ENCODE measurements around the gene ZMYND8. TPM values are rescaled to one million over a fixed set of nuclear protein-coding genes. Genes with fewer than 3 reads are reported as not detected.

Gene ZMYND8
- polyA plus RNA-seq, 3 donors = 1.4 to 13.8 (median 5.8) TPM

DNA sequence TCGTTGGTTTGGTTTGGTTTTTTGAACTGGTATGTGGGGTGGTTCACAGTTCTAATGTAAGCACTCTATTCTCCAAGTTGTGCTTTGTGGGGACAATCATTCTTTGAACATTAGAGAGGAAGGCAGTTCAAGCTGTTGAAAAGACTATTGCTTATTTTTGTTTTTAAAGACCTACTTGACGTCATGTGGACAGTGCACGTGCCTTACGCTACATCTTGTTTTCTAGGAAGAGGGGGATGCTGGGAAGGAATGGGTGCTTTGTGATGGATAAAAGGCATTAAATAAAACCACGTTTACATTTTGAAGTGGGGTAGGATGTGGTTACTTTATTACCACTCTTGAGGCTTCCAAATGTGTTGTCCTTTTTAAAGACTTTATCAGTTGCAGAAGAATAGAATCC lies 168.0 kb downstream of the ZMYND8 start:
- peaks cover 5 to 16% (median 9%) of the 10 kb centered on the region in 3 donors for H3K27me3 Mint-ChIP-seq (ENCODE audit: low read depth in 3 of 3)
- Histone ChIP-seq H3K4me2 (replicated peaks; ENCODE audit: extremely low read depth, low read length, poor library complexity, severe bottlenecking) (no peak overlapping the region), H3K9ac (ENCODE audit: insufficient read depth, low read length, poor library complexity, severe bottlenecking) (no peak overlapping the region), H3K36me3 (replicated peaks in 1 of 2; ENCODE audit: control insufficient read depth in 1 of 2, insufficient read depth in 2 of 2, low read length in 2 of 2) (no peaks in the 10 kb centered on the region), H3K79me2 (ENCODE audit: insufficient read depth, low read length) (no peaks in the 10 kb centered on the region), H3K27me3 (ENCODE audit: control insufficient read depth in 2 of 2, insufficient read depth in 2 of 2, low read length in 2 of 2) (peaks cover 0 to 4% of the 10 kb centered on the region in 2 donors), H4K20me1 (ENCODE audit: insufficient read depth, low read length) (no peaks in the 10 kb centered on the region), H3K4me1 (ENCODE audit: control insufficient read depth in 1 of 2, insufficient read depth in 2 of 2, low read length in 2 of 2) (no peaks in the 10 kb centered on the region), H3K4me3 (replicated peaks in 1 of 3; ENCODE audit: low read depth in 2 of 3, low read length in 3 of 3) (no peak overlapping the region), H3K9me3 (replicated peaks in 1 of 2; ENCODE audit: control insufficient read depth in 1 of 2, insufficient read depth in 1 of 2, low read length in 2 of 2) (no peaks in the 10 kb centered on the region), H2AFZ (ENCODE audit: insufficient read depth, low read depth, low read length, poor library complexity, severe bottlenecking) (no peak overlapping the region), H3K27ac (ENCODE audit: low read depth in 1 of 2, low read length in 2 of 2) (no peak overlapping the region)
- no peaks in the 10 kb centered on the region for H3K4me1 Mint-ChIP-seq
- intact Hi-C loops (cut with micrococcal nuclease) = no loop called here
- WGBS (ENCODE audit: insufficient coverage) = 100% methylated on average over 3 of the region's 5 CpGs
- no peaks in the 10 kb centered on the region for H3K36me3 Mint-ChIP-seq
- no peak overlapping the region for H3K4me3 Mint-ChIP-seq
- H3K27ac Mint-ChIP-seq = no peak overlapping the region
- TF ChIP-seq, protein P1, sequence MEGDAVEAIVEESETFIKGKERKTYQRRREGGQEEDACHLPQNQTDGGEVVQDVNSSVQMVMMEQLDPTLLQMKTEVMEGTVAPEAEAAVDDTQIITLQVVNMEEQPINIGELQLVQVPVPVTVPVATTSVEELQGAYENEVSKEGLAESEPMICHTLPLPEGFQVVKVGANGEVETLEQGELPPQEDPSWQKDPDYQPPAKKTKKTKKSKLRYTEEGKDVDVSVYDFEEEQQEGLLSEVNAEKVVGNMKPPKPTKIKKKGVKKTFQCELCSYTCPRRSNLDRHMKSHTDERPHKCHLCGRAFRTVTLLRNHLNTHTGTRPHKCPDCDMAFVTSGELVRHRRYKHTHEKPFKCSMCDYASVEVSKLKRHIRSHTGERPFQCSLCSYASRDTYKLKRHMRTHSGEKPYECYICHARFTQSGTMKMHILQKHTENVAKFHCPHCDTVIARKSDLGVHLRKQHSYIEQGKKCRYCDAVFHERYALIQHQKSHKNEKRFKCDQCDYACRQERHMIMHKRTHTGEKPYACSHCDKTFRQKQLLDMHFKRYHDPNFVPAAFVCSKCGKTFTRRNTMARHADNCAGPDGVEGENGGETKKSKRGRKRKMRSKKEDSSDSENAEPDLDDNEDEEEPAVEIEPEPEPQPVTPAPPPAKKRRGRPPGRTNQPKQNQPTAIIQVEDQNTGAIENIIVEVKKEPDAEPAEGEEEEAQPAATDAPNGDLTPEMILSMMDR (IDR thresholded peaks at IDR 0.05) = no peak
- no peaks in the 10 kb centered on the region for H3K9me3 Mint-ChIP-seq
- no peak for DNase-seq

DNA sequence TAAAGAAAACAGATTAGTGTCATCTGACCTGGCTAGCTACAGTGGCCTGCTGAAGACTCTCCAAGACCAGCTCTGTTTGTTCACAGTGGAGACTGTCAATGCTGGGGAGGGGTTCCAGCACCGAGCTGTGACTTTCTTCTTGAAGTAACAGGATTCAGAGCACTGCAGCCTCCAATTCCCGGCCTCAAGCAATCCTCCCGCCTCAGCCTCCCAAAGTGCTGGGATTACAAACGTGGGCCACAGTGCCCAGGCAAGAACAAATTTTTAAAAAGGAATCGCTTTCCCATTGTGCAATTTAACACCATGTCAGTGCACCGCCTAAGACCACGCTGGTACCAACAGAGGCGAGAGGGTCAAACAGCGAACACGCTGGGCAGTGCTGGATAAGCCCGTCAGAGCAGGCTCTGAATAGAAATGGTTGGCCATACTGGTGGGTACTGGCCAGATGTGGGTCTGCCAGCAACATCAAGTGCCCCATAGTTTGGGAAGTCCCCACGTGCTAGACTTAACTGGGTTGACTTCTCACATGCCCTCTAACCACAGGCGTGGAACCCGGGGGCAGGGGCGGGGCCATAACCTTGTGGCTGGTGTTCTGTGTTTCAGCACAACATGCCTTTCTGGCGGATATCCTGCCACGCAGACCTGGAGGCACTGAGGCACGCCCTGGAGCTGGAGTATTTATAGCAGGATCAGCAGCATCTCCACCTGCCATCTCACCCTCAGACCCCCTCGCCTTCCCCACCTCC lies 168.9 kb downstream of the ZMYND8 start:
- Histone ChIP-seq H3K27me3 (ENCODE audit: control insufficient read depth in 2 of 2, insufficient read depth in 2 of 2, low read length in 2 of 2) (peaks cover 0 to 4% of the 10 kb centered on the region in 2 donors), H3K27ac (ENCODE audit: low read depth in 1 of 2, low read length in 2 of 2) (no peak overlapping the region), H3K4me3 (replicated peaks in 1 of 3; ENCODE audit: low read depth in 2 of 3, low read length in 3 of 3) (no peak overlapping the region), H3K79me2 (ENCODE audit: insufficient read depth, low read length) (no peaks in the 10 kb centered on the region), H3K9ac (ENCODE audit: insufficient read depth, low read length, poor library complexity, severe bottlenecking) (no peak overlapping the region), H3K36me3 (replicated peaks in 1 of 2; ENCODE audit: control insufficient read depth in 1 of 2, insufficient read depth in 2 of 2, low read length in 2 of 2) (no peaks in the 10 kb centered on the region), H4K20me1 (ENCODE audit: insufficient read depth, low read length) (no peaks in the 10 kb centered on the region), H3K4me2 (replicated peaks; ENCODE audit: extremely low read depth, low read length, poor library complexity, severe bottlenecking) (no peak overlapping the region), H2AFZ (ENCODE audit: insufficient read depth, low read depth, low read length, poor library complexity, severe bottlenecking) (no peak overlapping the region), H3K9me3 (replicated peaks in 1 of 2; ENCODE audit: control insufficient read depth in 1 of 2, insufficient read depth in 1 of 2, low read length in 2 of 2) (no peaks in the 10 kb centered on the region), H3K4me1 (ENCODE audit: control insufficient read depth in 1 of 2, insufficient read depth in 2 of 2, low read length in 2 of 2) (no peaks in the 10 kb centered on the region)
- TF ChIP-seq, protein P1 (IDR thresholded peaks at IDR 0.05) = no peak
- intact Hi-C loops (cut with micrococcal nuclease) = no loop called here
- Mint-ChIP-seq H3K9me3 (no peaks in the 10 kb centered on the region), H3K4me3 (no peak overlapping the region), H3K36me3 (no peaks in the 10 kb centered on the region), H3K27ac (no peak overlapping the region), H3K27me3 (ENCODE audit: low read depth in 3 of 3) (peaks cover 5 to 19% (median 9%) of the 10 kb centered on the region in 3 donors), H3K4me1 (no peaks in the 10 kb centered on the region)
- no peak for DNase-seq
- 70% methylated on average over 15 of the region's 19 CpGs for WGBS (ENCODE audit: insufficient coverage)

Measured in CD14-positive monocyte (primary cell).